Measurements from ENCODE around the gene ZNF580.

GRCh38 chr19:55638864-55639359, 1.9 kb upstream of the ZNF580 start:
- TF ChIP-seq POLR2A (IDR thresholded peaks at IDR 0.05), result peak in 1 of 2 donors; percentile 15
- peak in 10 of 12 donors; percentile 20 to 56 (median 28) for TF ChIP-seq CTCF (IDR thresholded peaks at IDR 0.05)

Measured in heart left ventricle (tissue), 13 donors.